ENCODE measurements around the gene LYPD8. TPM values are rescaled to one million over a fixed set of nuclear protein-coding genes. Genes with fewer than 3 reads are reported as not detected.

The LYPD8 gene
- total RNA-seq, 4 donors from 2014 or later: 0.57 TPM; not detected in 3

DNA sequence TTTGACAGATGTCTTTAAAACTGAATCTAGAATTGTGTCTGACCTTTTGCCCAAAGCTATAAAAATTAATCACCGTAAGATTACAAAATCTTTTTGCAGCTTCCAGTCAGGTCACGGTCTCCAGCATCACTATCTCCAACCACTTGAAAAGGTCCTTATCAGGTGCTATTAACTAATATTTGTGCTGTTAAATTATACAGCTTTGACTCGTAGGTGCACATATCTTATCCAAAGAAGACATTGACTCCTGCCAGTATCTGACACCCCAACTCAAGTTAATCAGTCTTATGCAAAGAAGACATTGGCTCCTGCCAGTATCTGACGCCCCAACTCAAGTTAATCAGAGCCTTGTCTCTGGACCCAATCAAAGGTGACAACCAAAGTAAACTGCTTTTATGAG is 19.9 kb upstream of the LYPD8 start:
- Histone ChIP-seq H3K27me3 (no peaks in the 10 kb centered on the region), H3K4me1 (no peaks in the 10 kb centered on the region), H3K36me3 (no peaks in the 10 kb centered on the region), H3K9me3 (peaks cover 0 to 21% (median 7%) of the 10 kb centered on the region in 4 donors), H3K4me3 (no peak overlapping the region), H3K27ac (replicated peaks in 1 of 4) (no peak overlapping the region)
- no peak for TF ChIP-seq EP300 (IDR thresholded peaks at IDR 0.05)
- TF ChIP-seq POLR2AphosphoS5 (IDR thresholded peaks at IDR 0.05): no peak
- TF ChIP-seq POLR2A (IDR thresholded peaks at IDR 0.05; ENCODE audit: low read depth): no peak
- TF ChIP-seq, protein P1, sequence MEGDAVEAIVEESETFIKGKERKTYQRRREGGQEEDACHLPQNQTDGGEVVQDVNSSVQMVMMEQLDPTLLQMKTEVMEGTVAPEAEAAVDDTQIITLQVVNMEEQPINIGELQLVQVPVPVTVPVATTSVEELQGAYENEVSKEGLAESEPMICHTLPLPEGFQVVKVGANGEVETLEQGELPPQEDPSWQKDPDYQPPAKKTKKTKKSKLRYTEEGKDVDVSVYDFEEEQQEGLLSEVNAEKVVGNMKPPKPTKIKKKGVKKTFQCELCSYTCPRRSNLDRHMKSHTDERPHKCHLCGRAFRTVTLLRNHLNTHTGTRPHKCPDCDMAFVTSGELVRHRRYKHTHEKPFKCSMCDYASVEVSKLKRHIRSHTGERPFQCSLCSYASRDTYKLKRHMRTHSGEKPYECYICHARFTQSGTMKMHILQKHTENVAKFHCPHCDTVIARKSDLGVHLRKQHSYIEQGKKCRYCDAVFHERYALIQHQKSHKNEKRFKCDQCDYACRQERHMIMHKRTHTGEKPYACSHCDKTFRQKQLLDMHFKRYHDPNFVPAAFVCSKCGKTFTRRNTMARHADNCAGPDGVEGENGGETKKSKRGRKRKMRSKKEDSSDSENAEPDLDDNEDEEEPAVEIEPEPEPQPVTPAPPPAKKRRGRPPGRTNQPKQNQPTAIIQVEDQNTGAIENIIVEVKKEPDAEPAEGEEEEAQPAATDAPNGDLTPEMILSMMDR (IDR thresholded peaks at IDR 0.05): no peak
- intact Hi-C loops (cut with DNase I): no loop called here
- 75% methylated on average over 4 of the region's 4 CpGs for WGBS
- DNase-seq (ENCODE audit: extremely low spot score): no peak

DNA sequence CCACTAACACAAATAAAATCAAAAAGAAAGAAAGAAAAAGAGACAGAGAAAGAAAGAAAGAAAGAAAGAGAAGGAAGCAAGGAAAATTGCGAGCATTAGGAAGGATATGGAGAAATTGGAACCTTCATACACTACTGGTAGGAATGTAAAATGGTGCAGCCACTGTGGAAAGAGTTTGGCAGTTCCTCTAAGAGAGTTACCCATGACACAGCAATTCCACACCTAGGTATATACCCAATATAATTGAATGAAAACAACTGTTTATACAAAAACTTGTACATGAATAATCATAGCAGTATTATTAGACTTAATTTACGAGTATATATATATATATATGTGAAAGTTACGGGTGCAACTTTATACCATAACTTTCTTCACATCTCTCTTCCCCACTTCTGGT is 4.1 kb upstream of the LYPD8 start:
- no peak for TF ChIP-seq POLR2A (IDR thresholded peaks at IDR 0.05; ENCODE audit: low read depth)
- TF ChIP-seq, protein P1 (IDR thresholded peaks at IDR 0.05): no peak
- no peak for TF ChIP-seq EP300 (IDR thresholded peaks at IDR 0.05)
- no peak for TF ChIP-seq POLR2AphosphoS5 (IDR thresholded peaks at IDR 0.05)
- H3K4me3 ChIP-seq: no peak overlapping the region
- H3K4me1 ChIP-seq: no peaks in the 10 kb centered on the region
- no peak for DNase-seq (ENCODE audit: extremely low spot score)
- intact Hi-C loops (cut with DNase I): no loop called here
- peaks cover 0 to 9% (median 6%) of the 10 kb centered on the region in 4 donors for H3K9me3 ChIP-seq
- H3K27ac ChIP-seq (replicated peaks in 1 of 4): no peak overlapping the region
- no peaks in the 10 kb centered on the region for H3K36me3 ChIP-seq
- no peaks in the 10 kb centered on the region for H3K27me3 ChIP-seq
- WGBS: 74% methylated on average over 3 of the region's 3 CpGs

DNA sequence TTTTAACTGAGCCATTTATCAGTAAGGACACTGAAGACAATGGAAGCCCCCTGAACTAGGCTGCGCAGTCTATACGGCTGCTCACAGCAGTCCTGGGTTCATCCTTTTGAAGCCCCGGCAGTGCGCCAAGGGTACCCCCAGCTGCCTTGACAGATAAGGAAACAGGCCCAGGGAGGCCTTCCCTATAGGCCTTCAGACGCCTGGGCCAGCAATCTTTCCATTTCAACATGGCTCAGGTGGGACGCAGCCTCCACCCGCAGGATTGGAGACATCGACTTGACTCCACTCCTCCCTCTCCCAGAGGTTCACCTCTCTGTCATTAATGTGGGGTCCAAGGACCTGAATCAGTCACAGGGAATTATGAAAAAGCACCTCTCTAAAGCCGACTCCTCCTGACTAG is 2.8 kb upstream of the LYPD8 start:
- WGBS: 85% methylated on average over 9 of the region's 9 CpGs

DNA sequence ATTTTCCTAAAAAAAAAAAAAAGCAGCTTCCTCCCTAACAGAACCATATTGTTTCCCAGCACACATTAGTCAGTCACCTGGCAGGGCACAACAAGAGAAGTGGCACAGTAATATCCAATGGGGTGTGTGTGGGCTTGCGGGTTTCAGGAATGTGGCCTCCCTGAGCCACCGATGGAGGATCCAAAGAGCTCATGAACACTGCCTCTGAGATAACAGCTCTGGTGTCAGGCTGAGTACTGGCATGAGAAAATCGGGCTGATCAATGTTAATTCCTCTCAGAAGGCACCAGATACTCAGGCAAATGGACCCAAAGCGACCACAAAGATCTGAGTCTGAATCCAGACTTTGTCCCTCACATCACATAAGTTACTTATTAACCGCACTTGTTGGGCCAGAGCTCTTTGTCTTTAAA is 2.2 kb upstream of the LYPD8 start:
- H3K4me1 ChIP-seq: no peaks in the 10 kb centered on the region

More for the DNA sequence above, 2.8 kb upstream of the LYPD8 start:
- H3K36me3 ChIP-seq: no peaks in the 10 kb centered on the region
- peak; percentile 75 for DNase-seq (ENCODE audit: extremely low spot score)
- H3K27me3 ChIP-seq: no peaks in the 10 kb centered on the region
- intact Hi-C loops (cut with DNase I): no loop called here
- no peak overlapping the region for H3K27ac ChIP-seq (replicated peaks in 1 of 4)
- TF ChIP-seq, protein P1 (IDR thresholded peaks at IDR 0.05): no peak
- TF ChIP-seq POLR2A (IDR thresholded peaks at IDR 0.05; ENCODE audit: low read depth) (no peak), POLR2AphosphoS5 (IDR thresholded peaks at IDR 0.05) (no peak), EP300 (IDR thresholded peaks at IDR 0.05) (no peak)
- H3K4me3 ChIP-seq: no peak overlapping the region
- no peaks in the 10 kb centered on the region for H3K4me1 ChIP-seq
- H3K9me3 ChIP-seq: peaks cover 0 to 9% (median 6%) of the 10 kb centered on the region in 4 donors

More for the DNA sequence above, 2.2 kb upstream of the LYPD8 start:
- peak; percentile 29 for DNase-seq (ENCODE audit: extremely low spot score)
- 71% methylated on average over 4 of the region's 5 CpGs for WGBS
- Histone ChIP-seq H3K9me3 (peaks cover 0 to 9% (median 6%) of the 10 kb centered on the region in 4 donors), H3K36me3 (no peaks in the 10 kb centered on the region), H3K27me3 (no peaks in the 10 kb centered on the region), H3K27ac (replicated peaks in 1 of 4) (no peak overlapping the region), H3K4me3 (no peak overlapping the region)
- intact Hi-C loops (cut with DNase I): no loop called here
- TF ChIP-seq, protein P1 (IDR thresholded peaks at IDR 0.05): no peak
- TF ChIP-seq EP300 (IDR thresholded peaks at IDR 0.05): no peak
- no peak for TF ChIP-seq POLR2AphosphoS5 (IDR thresholded peaks at IDR 0.05)
- TF ChIP-seq POLR2A (IDR thresholded peaks at IDR 0.05; ENCODE audit: low read depth): no peak
